Measurements from ENCODE around the gene XPNPEP2.

XPNPEP2 gene

GRCh38 chrX:129731228-129731627 lies 7.6 kb upstream of the XPNPEP2 start:
- H3K4ac ChIP-seq (ENCODE audit: low read depth, low read length): no peak overlapping the region
- H3K79me2 ChIP-seq (ENCODE audit: control insufficient read depth, insufficient read depth, low read length): no peaks in the 10 kb centered on the region
- no peaks in the 10 kb centered on the region for H3K4me1 ChIP-seq (ENCODE audit: control insufficient read depth, low read depth, low read length)
- no peak overlapping the region for H3K27ac ChIP-seq (ENCODE audit: low read depth, low read length)
- no peak overlapping the region for H4K8ac ChIP-seq (ENCODE audit: low read depth, low read length)
- DNase-seq: no peak
- H3K36me3 ChIP-seq (ENCODE audit: control insufficient read depth, insufficient read depth, low read length): no peaks in the 10 kb centered on the region
- H2AK5ac ChIP-seq (ENCODE audit: low read length): no peak overlapping the region
- H2BK5ac ChIP-seq (ENCODE audit: low read length): no peak overlapping the region
- no peaks in the 10 kb centered on the region for H3K27me3 ChIP-seq (ENCODE audit: insufficient read depth, low read length, poor library complexity)
- no peak overlapping the region for H3K4me3 ChIP-seq (ENCODE audit: low read length)
- H3K79me1 ChIP-seq (ENCODE audit: low read length): no peaks in the 10 kb centered on the region
- no peak overlapping the region for H3K4me2 ChIP-seq (ENCODE audit: low read length)
- no peak overlapping the region for H3K56ac ChIP-seq (ENCODE audit: low read length)
- H3K23ac ChIP-seq (ENCODE audit: low read length): no peak overlapping the region
- H2BK120ac ChIP-seq (ENCODE audit: low read depth, low read length): no peak overlapping the region
- no CpG with 5 or more reads among the region's 2 CpGs for WGBS (ENCODE audit: extremely low coverage, insufficient coverage, low lambda C conversion rate)
- H4K5ac ChIP-seq (ENCODE audit: low read length): no peak overlapping the region
- H2BK15ac ChIP-seq (replicated peaks; ENCODE audit: low read depth): no peak overlapping the region
- H3K18ac ChIP-seq (ENCODE audit: low read length): no peak overlapping the region
- H3K9ac ChIP-seq (ENCODE audit: low read length): no peak overlapping the region

GRCh38 chrX:129732857-129733256 lies 5.9 kb upstream of the XPNPEP2 start:
- Histone ChIP-seq H3K4me2 (ENCODE audit: low read length) (no peak overlapping the region), H3K79me1 (ENCODE audit: low read length) (no peaks in the 10 kb centered on the region), H2BK5ac (ENCODE audit: low read length) (no peak overlapping the region), H4K8ac (ENCODE audit: low read depth, low read length) (no peak overlapping the region), H2BK120ac (ENCODE audit: low read depth, low read length) (no peak overlapping the region), H3K79me2 (ENCODE audit: control insufficient read depth, insufficient read depth, low read length) (no peaks in the 10 kb centered on the region), H3K36me3 (ENCODE audit: control insufficient read depth, insufficient read depth, low read length) (no peaks in the 10 kb centered on the region), H2BK15ac (replicated peaks; ENCODE audit: low read depth) (no peak overlapping the region), H3K56ac (ENCODE audit: low read length) (no peak overlapping the region), H3K4me3 (ENCODE audit: low read length) (no peak overlapping the region), H3K18ac (ENCODE audit: low read length) (no peak overlapping the region), H3K4ac (ENCODE audit: low read depth, low read length) (no peak overlapping the region), H3K9ac (ENCODE audit: low read length) (no peak overlapping the region), H4K5ac (ENCODE audit: low read length) (no peak overlapping the region), H3K4me1 (ENCODE audit: control insufficient read depth, low read depth, low read length) (no peaks in the 10 kb centered on the region), H2AK5ac (ENCODE audit: low read length) (no peak overlapping the region), H3K23ac (ENCODE audit: low read length) (no peak overlapping the region), H3K27ac (ENCODE audit: low read depth, low read length) (no peak overlapping the region), H3K27me3 (ENCODE audit: insufficient read depth, low read length, poor library complexity) (no peaks in the 10 kb centered on the region)
- DNase-seq: no peak
- WGBS (ENCODE audit: extremely low coverage, insufficient coverage, low lambda C conversion rate): no CpG with 5 or more reads among the region's 2 CpGs

- H3K4ac ChIP-seq (ENCODE audit: low read depth, low read length): no peak overlapping the region
- H3K23ac ChIP-seq (ENCODE audit: low read length): no peak overlapping the region
- DNase-seq: no peak
- H2BK120ac ChIP-seq (ENCODE audit: low read depth, low read length): no peak overlapping the region
- H4K8ac ChIP-seq (ENCODE audit: low read depth, low read length): no peak overlapping the region
- no peaks in the 10 kb centered on the region for H3K27me3 ChIP-seq (ENCODE audit: insufficient read depth, low read length, poor library complexity)
- no peak overlapping the region for H3K27ac ChIP-seq (ENCODE audit: low read depth, low read length)
- H2BK15ac ChIP-seq (replicated peaks; ENCODE audit: low read depth): no peak overlapping the region
- no peaks in the 10 kb centered on the region for H3K79me1 ChIP-seq (ENCODE audit: low read length)
- H3K56ac ChIP-seq (ENCODE audit: low read length): no peak overlapping the region
- no peak overlapping the region for H3K4me2 ChIP-seq (ENCODE audit: low read length)
- H3K4me1 ChIP-seq (ENCODE audit: control insufficient read depth, low read depth, low read length): no peaks in the 10 kb centered on the region
- H3K4me3 ChIP-seq (ENCODE audit: low read length): no peak overlapping the region
- H3K18ac ChIP-seq (ENCODE audit: low read length): no peak overlapping the region
- H4K5ac ChIP-seq (ENCODE audit: low read length): no peak overlapping the region
- no CpG with 5 or more reads among the region's 4 CpGs for WGBS (ENCODE audit: extremely low coverage, insufficient coverage, low lambda C conversion rate)
- no peaks in the 10 kb centered on the region for H3K79me2 ChIP-seq (ENCODE audit: control insufficient read depth, insufficient read depth, low read length)
- no peak overlapping the region for H2AK5ac ChIP-seq (ENCODE audit: low read length)
- H2BK5ac ChIP-seq (ENCODE audit: low read length): no peak overlapping the region
- no peak overlapping the region for H3K9ac ChIP-seq (ENCODE audit: low read length)
- H3K36me3 ChIP-seq (ENCODE audit: control insufficient read depth, insufficient read depth, low read length): no peaks in the 10 kb centered on the region
Observed at GRCh38 chrX:129733335-129733734, 5.4 kb upstream of the XPNPEP2 start.

- no peak overlapping the region for H3K27ac ChIP-seq (ENCODE audit: low read depth, low read length)
- no peak overlapping the region for H3K4ac ChIP-seq (ENCODE audit: low read depth, low read length)
- H3K4me1 ChIP-seq (ENCODE audit: control insufficient read depth, low read depth, low read length): no peaks in the 10 kb centered on the region
- no peak overlapping the region for H3K4me2 ChIP-seq (ENCODE audit: low read length)
- no peak overlapping the region for H3K23ac ChIP-seq (ENCODE audit: low read length)
- H2AK5ac ChIP-seq (ENCODE audit: low read length): no peak overlapping the region
- no peak overlapping the region for H2BK15ac ChIP-seq (replicated peaks; ENCODE audit: low read depth)
- H3K4me3 ChIP-seq (ENCODE audit: low read length): no peak overlapping the region
- H4K5ac ChIP-seq (ENCODE audit: low read length): no peak overlapping the region
- H3K27me3 ChIP-seq (ENCODE audit: insufficient read depth, low read length, poor library complexity): no peaks in the 10 kb centered on the region
- H2BK120ac ChIP-seq (ENCODE audit: low read depth, low read length): no peak overlapping the region
- no CpG with 5 or more reads among the region's 6 CpGs for WGBS (ENCODE audit: extremely low coverage, insufficient coverage, low lambda C conversion rate)
- no peaks in the 10 kb centered on the region for H3K79me2 ChIP-seq (ENCODE audit: control insufficient read depth, insufficient read depth, low read length)
- no peaks in the 10 kb centered on the region for H3K36me3 ChIP-seq (ENCODE audit: control insufficient read depth, insufficient read depth, low read length)
- H3K18ac ChIP-seq (ENCODE audit: low read length): no peak overlapping the region
- H3K79me1 ChIP-seq (ENCODE audit: low read length): no peaks in the 10 kb centered on the region
- no peak overlapping the region for H3K9ac ChIP-seq (ENCODE audit: low read length)
- H2BK5ac ChIP-seq (ENCODE audit: low read length): no peak overlapping the region
- no peak for DNase-seq
- H4K8ac ChIP-seq (ENCODE audit: low read depth, low read length): no peak overlapping the region
- no peak overlapping the region for H3K56ac ChIP-seq (ENCODE audit: low read length)
Observed at GRCh38 chrX:129736491-129736890, 2.3 kb upstream of the XPNPEP2 start.

GRCh38 chrX:129737916-129738315 lies 863 bp upstream of the XPNPEP2 start:
- Histone ChIP-seq H3K56ac (ENCODE audit: low read length) (no peak overlapping the region), H3K4me1 (ENCODE audit: control insufficient read depth, low read depth, low read length) (no peaks in the 10 kb centered on the region), H4K5ac (ENCODE audit: low read length) (no peak overlapping the region), H2BK15ac (replicated peaks; ENCODE audit: low read depth) (no peak overlapping the region), H2AK5ac (ENCODE audit: low read length) (no peak overlapping the region), H3K27me3 (ENCODE audit: insufficient read depth, low read length, poor library complexity) (no peaks in the 10 kb centered on the region), H2BK5ac (ENCODE audit: low read length) (no peak overlapping the region), H3K79me2 (ENCODE audit: control insufficient read depth, insufficient read depth, low read length) (no peaks in the 10 kb centered on the region), H2BK120ac (ENCODE audit: low read depth, low read length) (no peak overlapping the region), H3K4me2 (ENCODE audit: low read length) (no peak overlapping the region), H3K9ac (ENCODE audit: low read length) (no peak overlapping the region), H3K4ac (ENCODE audit: low read depth, low read length) (no peak overlapping the region), H3K79me1 (ENCODE audit: low read length) (no peaks in the 10 kb centered on the region), H3K4me3 (ENCODE audit: low read length) (no peak overlapping the region), H4K8ac (ENCODE audit: low read depth, low read length) (no peak overlapping the region), H3K18ac (ENCODE audit: low read length) (no peak overlapping the region), H3K23ac (ENCODE audit: low read length) (no peak overlapping the region), H3K27ac (ENCODE audit: low read depth, low read length) (no peak overlapping the region), H3K36me3 (ENCODE audit: control insufficient read depth, insufficient read depth, low read length) (no peaks in the 10 kb centered on the region)
- DNase-seq: no peak
- WGBS (ENCODE audit: extremely low coverage, insufficient coverage, low lambda C conversion rate): no CpG with 5 or more reads among the region's 5 CpGs

- no peak overlapping the region for H3K4me2 ChIP-seq (ENCODE audit: low read length)
- peak; percentile 66 for DNase-seq
- H2BK120ac ChIP-seq (ENCODE audit: low read depth, low read length): no peak overlapping the region
- no peak overlapping the region for H4K5ac ChIP-seq (ENCODE audit: low read length)
- no peaks in the 10 kb centered on the region for H3K36me3 ChIP-seq (ENCODE audit: control insufficient read depth, insufficient read depth, low read length)
- H3K27me3 ChIP-seq (ENCODE audit: insufficient read depth, low read length, poor library complexity): no peaks in the 10 kb centered on the region
- peak overlapping the region; percentile 77 for H2BK15ac ChIP-seq (replicated peaks; ENCODE audit: low read depth)
- peak overlapping the region; percentile 25 for H3K56ac ChIP-seq (ENCODE audit: low read length)
- H3K9ac ChIP-seq (ENCODE audit: low read length): no peak overlapping the region
- H3K4ac ChIP-seq (ENCODE audit: low read depth, low read length): no peak overlapping the region
- H2BK5ac ChIP-seq (ENCODE audit: low read length): no peak overlapping the region
- H4K8ac ChIP-seq (ENCODE audit: low read depth, low read length): no peak overlapping the region
- H3K4me1 ChIP-seq (ENCODE audit: control insufficient read depth, low read depth, low read length): no peaks in the 10 kb centered on the region
- H3K18ac ChIP-seq (ENCODE audit: low read length): peak overlapping the region; percentile 60
- H3K79me1 ChIP-seq (ENCODE audit: low read length): no peaks in the 10 kb centered on the region
- WGBS (ENCODE audit: extremely low coverage, insufficient coverage, low lambda C conversion rate): no CpG with 5 or more reads among the region's 4 CpGs
- no peak overlapping the region for H3K23ac ChIP-seq (ENCODE audit: low read length)
- no peaks in the 10 kb centered on the region for H3K79me2 ChIP-seq (ENCODE audit: control insufficient read depth, insufficient read depth, low read length)
- no peak overlapping the region for H3K4me3 ChIP-seq (ENCODE audit: low read length)
- no peak overlapping the region for H3K27ac ChIP-seq (ENCODE audit: low read depth, low read length)
- H2AK5ac ChIP-seq (ENCODE audit: low read length): no peak overlapping the region
Observed at GRCh38 chrX:129739578-129739977, 799 bp downstream of the XPNPEP2 start.
